T1000 (cell line): Measurements from ENCODE around the gene HOXB4.

ENCODE experiments used
- DNase-seq: peaks from one replicate; lab custom pipeline; 2025; ENCODE audit warnings: mixed read lengths; lab: John Stamatoyannopoulos, UW

The HOXB4 gene

GRCh38 chr17:48601539-48602425 is 23.6 kb upstream of the HOXB4 start:
- no peak for DNase-seq

DNA sequence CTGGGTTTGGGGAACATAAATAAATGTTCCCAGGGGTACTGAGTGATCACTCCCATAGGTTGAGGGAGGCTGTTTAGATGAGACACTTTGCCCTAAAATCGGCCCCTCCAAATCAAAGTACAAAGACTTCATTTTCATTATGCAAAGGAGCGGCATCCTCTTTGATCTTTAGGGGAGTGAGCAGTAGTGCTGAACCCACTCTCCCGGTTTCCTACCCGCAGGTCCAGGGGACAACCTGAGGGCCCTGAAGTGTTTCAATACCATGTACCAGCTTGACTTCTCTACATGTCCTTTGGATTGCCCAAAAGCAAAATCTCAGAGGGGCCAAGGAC is 23.0 kb upstream of the HOXB4 start:
- DNase-seq = no peak

GRCh38 chr17:48600244-48601098 is 22.3 kb upstream of the HOXB4 start:
- no peak for DNase-seq

GRCh38 chr17:48599354-48599753 is 21.2 kb upstream of the HOXB4 start:
- no peak for DNase-seq

GRCh38 chr17:48598736-48599135 is 20.6 kb upstream of the HOXB4 start:
- DNase-seq = no peak

- DNase-seq = no peak
Observed at GRCh38 chr17:48597778-48598631, 19.9 kb upstream of the HOXB4 start.

DNA sequence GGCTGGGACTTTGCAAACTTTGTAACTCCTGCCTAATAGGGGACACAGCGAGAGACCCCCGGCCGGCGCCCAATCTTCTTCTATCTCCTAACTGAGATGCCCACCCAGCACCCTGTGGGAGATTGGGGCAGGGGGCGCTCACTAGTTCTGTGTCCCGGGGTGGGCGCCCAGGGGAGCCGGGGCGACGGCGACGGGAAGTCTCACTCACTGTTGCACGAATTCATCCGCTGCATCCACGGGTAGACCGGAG is 19.3 kb upstream of the HOXB4 start:
- no peak for DNase-seq

- DNase-seq = no peak
Observed at GRCh38 chr17:48596735-48597527, 18.8 kb upstream of the HOXB4 start.

GRCh38 chr17:48596000-48596734 is 18.0 kb upstream of the HOXB4 start:
- DNase-seq = no peak

- no peak for DNase-seq
Observed at GRCh38 chr17:48595278-48595999, 17.3 kb upstream of the HOXB4 start.

DNA sequence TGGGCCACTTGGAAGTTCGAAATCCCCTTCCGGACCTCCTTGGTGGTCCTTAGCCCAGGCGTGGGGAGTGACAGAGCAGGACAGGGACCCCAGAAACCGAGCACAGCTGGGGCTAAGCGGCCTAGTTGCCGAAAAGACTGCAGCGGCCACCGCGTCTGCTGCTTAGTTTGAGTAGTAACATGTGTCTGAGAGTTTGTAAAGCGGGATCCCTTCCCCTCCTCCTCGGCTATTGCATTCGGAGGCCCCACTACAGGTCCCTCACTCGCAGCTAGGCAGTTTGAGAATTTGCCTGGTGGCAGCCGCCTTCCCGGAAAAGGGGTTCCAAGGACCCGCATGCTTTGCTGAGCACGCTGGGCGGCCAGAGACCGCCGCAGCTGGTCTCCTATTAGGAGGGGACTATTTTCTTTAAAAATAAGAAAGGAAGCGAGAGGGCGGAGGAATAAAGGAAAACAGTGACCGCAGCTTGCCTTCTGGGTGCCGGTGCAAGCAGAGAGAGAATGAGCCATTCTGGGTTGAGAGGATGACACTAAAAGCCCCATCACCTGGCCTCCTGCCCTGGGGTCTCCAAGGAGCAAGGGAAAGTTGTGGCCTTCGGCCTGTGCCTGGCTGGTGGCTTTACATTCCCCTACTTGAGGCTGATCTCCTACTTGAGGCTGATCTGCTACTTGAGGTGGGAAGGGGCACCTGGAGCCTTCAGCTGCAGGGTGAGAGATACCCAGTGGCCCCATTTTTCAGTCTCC is 16.6 kb upstream of the HOXB4 start:
- no peak for DNase-seq

GRCh38 chr17:48593840-48594537 is 15.8 kb upstream of the HOXB4 start:
- DNase-seq = peak; percentile 57

GRCh38 chr17:48593126-48593829 is 15.1 kb upstream of the HOXB4 start, which contains the start of gene HOXB5:
HOXB5 (minus strand) TSS chr17:48593779; CDS start chr17:48593682, 97 bp downstream.
- DNase-seq = no peak

DNA sequence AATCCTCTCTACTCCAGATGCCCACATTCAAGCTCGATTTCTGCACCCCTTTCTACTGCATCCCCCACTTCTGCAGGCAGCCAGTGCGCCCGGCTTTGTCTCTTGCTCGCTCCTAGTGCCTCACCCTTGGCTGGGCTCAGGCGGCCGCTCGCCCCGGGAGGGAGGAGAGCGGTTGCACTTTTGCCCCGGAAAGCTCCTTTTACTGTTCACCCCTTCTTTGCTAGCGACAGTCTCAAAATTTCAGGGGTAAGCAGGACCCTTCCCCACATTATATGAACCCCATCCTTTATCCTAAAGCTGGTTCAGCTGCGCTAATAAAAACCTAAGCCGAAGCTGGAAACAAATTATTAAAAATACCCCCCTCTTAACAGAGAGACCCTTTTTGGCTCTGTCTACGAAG is 14.4 kb upstream of the HOXB4 start:
- DNase-seq = no peak

- DNase-seq = no peak
Observed at GRCh38 chr17:48592057-48592514, 13.9 kb upstream of the HOXB4 start.

DNA sequence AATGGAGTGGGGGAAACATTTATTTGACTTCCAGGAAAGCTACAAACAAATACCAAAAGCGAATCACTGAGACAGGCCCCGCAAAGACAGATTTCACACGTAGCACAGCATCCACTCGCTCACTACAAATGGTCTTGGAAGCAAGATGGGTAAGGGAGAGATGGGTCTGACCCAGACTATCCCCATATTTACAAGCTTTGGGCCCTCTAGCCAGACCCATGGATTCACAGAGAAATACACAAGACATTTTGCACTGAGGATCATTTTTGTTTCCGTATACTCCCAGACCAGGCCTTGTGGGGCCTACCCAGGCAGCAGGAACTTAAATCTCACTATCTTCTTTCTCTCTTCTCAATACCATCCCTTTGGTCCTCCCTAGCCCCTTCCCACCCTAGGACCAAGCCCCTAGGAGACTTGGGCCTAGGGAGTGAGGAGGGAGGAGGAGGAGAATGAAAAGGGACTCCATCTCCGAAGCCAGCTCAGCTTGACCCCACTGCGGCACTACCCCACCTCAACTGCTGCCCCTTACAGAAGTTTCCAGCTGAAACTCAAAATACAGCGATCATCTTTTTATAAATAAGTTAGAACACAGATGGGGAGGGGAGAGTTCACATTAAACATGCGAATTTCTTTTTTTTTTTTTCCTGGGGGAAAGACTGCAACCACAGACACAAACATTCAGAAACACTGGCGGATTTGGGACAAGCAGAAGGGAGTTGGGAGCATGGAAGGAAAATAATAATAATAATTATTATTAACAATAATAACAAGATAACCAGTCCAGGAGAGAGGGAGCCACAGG is 13.3 kb upstream of the HOXB4 start:
- DNase-seq = no peak

DNA sequence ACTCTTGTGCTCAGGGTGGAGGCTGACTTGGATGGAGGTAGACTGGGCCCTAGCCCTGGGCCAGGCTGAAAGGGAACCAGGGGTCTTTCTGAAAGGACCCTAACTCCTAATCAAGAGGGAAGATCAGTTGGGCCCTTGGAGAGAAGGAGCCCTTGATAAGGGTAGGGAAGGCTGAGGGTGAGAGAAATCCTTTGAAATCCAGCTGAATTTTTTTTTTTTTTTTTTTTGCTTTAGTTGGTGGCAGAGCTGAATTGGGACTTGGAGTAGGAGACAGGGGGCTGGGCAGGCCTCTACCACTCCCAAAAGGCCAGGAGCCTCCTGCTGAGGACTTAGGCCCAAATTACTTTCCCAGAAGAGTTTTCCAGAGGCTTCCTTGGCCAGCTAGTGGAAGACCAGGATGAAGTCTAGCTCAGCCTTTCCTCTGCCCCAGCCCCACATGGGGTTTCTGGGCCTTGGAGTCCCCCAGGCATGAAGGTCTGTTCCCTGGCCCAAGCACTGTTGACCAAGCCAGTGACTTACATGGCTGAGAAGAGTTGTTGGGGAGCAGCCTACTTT is 12.5 kb upstream of the HOXB4 start:
- no peak for DNase-seq
